Thyroid gland (tissue), 4 donors: ENCODE data around the gene TPT1.

ENCODE experiments used
- POLR2A ChIP-seq, 2 donors: fragments of 450-650 bp; IDR thresholded peaks; one replicate each; pipeline ENCODE4 v1.6.1; 2017; ENCODE audit warnings: antibody characterized with exemption in 2 of 2, mild to moderate bottlenecking in 2 of 2, moderate library complexity in 1 of 2
- TF ChIP-seq, protein P1 (sequence below), 6 experiments: fragments of 200-600 bp in 3 of 6; fragments of 450-650 bp in 3 of 6; sonication (generic) in 3 of 6; IDR thresholded peaks; one replicate each; pipeline ENCODE4 v1.5.1; 2016 to 2019; ENCODE audit warnings: antibody characterized with exemption in 6 of 6, mild to moderate bottlenecking in 2 of 6, inconsistent platforms in 1 of 6, moderate library complexity in 1 of 6

DNA sequence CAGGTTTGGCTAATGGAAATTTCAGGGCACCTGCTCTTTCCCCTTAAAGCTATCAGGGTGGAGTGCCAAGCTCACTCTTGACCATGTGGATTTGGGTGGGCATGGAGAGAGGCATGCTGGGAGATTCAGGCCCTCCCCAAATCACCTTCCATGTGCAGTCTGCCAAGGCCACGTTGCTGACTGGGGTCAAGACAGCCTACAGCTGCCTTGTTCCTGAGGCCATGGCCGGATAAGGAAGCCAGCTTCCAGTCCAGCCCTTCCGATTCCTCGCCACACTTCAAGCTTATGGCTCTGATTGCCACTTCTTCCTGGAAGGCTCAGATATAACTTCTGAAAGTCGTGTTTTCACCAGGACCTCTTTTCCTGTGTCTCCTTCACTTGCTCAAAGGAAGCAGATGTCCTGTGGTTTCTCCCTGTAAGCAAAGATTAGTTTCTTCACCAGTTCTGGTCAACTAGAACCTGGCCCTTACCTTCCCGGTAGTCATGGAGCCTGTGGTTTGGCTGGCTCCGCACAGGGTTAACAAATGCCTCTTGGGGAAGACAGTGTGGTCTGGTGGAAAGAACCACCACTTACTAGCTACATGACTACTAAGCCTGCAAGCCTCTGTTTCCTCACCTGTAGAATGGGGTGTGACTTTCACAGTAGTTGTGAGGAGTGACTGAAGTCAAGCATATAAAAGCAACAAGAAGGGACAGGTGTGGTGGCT is 16.1 kb upstream of the TPT1 start:
- no peak for TF ChIP-seq POLR2A (IDR thresholded peaks at IDR 0.05)
- TF ChIP-seq, protein P1, sequence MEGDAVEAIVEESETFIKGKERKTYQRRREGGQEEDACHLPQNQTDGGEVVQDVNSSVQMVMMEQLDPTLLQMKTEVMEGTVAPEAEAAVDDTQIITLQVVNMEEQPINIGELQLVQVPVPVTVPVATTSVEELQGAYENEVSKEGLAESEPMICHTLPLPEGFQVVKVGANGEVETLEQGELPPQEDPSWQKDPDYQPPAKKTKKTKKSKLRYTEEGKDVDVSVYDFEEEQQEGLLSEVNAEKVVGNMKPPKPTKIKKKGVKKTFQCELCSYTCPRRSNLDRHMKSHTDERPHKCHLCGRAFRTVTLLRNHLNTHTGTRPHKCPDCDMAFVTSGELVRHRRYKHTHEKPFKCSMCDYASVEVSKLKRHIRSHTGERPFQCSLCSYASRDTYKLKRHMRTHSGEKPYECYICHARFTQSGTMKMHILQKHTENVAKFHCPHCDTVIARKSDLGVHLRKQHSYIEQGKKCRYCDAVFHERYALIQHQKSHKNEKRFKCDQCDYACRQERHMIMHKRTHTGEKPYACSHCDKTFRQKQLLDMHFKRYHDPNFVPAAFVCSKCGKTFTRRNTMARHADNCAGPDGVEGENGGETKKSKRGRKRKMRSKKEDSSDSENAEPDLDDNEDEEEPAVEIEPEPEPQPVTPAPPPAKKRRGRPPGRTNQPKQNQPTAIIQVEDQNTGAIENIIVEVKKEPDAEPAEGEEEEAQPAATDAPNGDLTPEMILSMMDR (IDR thresholded peaks at IDR 0.05) = no peak
